UCSD-AML1 (cell line): ENCODE data around the gene POGLUT3.

Experiments
- DNase-seq: peaks from one replicate; lab custom pipeline; 2025; ENCODE audit not compliant: unreplicated experiment; lab: John Stamatoyannopoulos, UW

The POGLUT3 gene

DNA sequence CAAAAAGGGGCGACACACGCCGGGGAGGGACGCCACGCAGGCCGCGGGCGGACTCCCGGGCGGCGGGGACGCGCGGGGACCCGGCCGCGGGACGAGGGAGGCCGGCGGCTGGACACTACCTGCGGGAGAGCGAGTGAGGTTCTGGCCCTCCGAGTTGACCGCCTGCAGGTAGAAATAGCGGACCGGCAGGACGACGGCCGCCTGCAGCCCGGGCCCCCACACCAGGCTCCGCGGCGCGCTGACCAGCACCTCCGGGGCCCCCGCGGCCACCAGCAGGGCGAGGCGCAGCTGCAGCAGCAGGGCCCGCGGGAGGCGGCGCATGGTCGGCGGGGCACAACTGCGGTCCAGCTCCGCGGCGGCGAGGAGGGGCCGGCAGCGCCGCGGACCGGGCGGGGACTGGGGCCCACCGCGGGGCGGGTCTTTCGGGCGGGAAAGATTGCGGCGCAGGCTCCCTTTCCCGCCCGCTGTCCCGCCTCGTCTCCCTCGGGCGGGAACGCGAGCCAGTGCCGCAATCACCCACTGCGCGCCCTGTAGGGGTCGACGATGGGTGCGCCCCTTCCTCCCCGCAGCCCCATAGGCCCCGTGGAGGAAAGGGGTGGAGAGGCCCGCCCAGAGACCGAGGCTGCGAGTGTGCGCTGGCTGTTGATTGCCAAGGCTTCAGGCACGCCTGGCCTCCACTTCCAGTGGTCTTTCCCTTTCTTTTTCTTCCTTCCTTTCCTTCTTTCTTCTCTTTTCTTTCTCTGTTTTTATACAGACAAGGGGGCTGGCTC, at the start of gene POGLUT3:
Gene POGLUT3 (minus strand): TSS at position 339 of the 770 bp plus-strand sequence. CDS start 18 bp downstream, at position 321.
- DNase-seq = peak; percentile 61

DNA sequence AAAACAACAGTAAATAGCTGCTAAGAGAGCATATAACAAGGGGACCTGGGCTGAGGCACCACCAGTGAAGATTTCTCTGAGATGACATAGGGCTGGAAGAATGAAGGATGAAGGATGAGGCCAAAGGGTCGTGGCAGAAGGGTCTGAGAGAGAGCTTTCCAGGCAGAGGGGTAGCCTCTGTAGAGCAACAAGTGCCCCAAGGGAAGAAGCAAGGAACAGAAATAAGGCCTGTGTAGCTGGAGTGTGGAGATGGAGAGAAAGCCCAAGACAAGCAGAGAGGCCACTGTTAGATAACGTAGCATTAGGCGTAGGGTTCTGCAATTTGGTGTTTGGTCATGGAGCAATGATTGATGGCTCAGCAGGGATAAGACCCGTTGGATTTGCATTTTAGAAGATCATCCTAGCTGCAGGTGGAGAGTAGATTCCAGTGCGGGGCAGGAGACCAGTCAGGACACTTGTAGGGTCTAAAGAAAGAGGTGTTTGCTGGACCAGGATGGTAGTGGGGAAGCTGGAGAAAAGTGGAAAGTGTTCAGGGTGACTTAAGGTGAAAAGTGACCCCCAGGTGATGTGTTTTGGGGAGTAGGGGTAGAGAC, 47.8 kb upstream of the POGLUT3 start:
- DNase-seq = no peak

DNA sequence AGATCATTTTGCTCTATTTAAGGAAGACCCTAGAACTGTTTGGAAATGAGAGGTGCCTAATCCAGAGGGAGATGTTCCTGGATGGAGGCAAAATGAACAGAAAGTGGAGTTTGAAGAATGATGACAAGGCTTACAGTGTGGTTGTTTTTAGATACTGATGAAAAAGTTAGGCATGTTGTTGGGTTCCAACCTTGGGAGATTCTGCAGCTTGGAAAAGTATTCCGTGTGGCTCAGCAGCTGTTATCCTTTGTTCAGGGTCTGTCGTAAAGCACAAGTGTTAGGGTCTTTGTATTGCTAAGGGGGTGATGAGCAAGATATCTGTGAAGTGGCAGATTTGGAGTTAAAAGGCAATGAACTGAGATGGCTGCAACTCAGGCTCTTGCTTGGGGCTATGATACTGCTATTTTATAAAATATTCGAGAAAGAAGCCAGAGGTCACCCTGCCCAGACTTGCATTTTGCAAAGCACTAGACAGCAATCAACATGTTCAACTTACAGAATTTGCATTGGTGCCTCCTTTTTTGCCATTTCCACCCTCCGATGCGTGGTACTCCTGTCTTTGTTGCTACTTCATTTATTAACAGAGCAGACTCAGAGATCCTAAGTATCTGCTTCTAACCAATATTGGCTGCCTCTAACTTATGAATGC, 45.3 kb upstream of the POGLUT3 start:
- no peak for DNase-seq

- DNase-seq = no peak
These were observed 43.3 kb upstream of the POGLUT3 start for GRCh38 chr11:108541531-108541930.

DNA sequence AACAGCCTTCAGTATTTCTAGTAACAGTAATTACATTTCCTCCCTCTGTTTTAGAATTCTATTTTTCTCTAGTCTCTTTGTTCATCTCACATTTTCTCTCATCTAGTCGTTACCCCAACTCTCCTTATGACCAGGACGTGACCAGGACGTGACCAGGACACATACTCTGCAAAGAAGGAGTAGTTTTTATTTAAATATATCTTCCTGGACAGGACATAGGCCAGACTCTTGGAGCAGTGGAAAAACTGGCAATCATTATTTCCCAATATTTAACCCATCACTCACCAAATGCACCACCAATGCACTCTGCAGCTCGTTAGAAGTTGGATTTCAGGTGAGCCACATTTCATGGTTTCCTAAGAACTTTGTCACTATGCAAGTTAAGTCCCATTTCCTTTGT, 40.3 kb upstream of the POGLUT3 start:
- DNase-seq = no peak

DNA sequence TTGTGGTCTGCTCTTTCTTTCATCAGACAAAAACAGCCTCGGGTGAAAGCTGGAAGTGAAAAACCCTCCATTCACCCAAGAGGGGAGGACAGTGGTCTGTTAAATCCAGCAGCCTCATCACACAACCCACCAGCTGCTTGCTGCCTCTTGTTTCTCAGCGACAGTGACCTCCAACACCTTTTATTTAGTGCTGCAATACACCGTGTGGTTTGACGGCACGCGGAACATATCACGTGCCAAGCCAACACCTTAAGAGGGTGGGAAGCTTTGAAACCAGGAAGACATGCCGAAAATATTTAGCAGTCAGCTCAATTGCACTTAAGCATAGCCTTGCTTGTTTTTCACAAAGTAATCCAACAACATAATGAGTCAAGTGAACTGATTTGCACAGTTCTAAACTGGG, 39.8 kb upstream of the POGLUT3 start:
- DNase-seq = no peak

DNA sequence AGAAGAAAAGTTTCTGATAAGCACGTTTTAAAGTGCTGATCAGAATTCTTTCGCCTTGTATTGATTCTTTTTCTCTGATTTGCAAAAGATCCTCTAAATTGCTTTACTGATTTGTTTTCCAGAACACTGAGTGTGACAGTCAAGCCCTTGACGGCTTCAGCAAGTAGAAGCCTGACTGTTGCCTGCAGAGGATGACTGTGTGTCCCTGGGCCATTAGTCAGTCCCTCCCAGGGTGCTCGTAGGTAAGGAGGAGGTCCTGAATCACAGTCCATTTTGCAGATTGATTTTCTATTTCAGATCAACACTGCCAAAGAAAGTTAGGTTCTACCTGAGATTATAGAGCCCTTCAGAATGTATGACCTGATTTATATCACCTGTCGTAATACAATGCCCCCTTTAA, 38.6 kb upstream of the POGLUT3 start:
- DNase-seq = no peak

DNA sequence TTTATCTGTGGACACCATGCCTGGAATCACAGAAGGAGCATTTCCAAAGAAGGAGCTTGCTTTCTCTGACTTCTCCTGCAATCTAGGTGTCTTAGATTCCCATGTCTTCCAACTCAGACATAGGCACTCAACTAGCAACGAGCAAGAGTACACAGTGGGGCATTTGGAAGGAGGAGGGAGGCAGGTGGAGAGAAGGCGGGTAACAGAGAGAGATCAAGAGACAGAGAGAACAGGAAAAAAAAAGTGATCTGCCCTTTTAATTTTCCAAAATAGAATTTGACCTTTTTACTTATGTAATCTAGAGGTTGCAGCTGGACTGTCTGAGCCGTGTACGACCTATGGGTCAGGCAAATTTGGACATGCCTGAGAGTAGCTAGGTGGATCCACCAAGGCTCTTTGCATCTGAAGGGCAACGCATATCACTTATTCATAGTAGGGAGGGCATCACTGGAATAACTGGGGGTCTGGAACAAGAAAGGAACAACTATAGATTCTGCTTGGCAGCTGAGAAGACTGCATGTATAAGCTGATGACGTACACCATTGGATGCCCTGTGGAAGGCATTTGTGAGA, 37.3 kb upstream of the POGLUT3 start:
- no peak for DNase-seq

DNA sequence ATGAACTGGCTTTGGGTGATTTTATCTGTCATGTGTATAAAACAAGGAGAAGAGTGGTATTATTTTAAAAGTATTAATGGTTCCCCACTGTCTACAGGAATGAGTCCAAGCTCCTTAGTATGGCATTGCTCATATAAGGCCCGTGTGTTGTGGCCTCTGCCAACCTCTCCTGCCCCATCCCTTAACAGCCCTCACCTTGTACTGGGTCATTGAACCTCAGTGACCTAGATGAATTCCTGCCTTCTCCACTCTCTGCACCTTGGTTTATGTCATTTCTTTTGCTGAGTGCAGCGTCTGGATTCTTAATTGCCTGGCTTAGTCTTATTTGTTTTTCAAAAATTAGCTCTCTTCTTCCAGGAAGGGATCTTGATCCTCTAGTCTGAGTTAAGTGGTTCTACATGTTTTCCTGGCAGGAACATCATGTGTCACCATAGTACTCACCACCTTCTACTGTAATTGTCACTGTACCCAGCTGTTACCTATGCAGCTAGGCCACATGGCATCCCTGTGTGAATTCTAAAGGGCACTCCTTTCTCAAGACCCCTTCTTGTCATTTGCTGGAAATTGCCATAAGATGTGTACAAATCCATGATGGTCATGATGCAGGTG, 36.2 kb upstream of the POGLUT3 start:
- no peak for DNase-seq

DNA sequence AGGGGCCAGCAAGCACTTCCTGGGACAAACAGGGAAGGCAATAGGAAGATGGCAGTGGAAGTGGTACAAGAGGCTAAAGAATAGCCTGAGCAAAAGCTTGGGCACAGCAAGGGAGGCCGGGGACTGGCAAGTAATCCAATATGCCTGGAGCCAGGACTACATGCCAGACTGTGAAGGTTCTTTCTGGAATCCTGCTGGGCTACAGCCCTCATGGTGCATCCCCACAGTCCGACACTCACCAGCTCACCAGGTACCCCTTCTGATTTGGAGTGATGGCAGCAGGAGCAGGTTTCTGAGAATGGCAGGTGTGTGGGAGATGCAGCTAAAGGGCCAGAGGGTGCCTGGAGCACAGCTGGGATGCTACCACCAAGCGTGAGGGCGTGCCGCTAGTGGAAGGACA, 32.2 kb upstream of the POGLUT3 start:
- DNase-seq = no peak

DNA sequence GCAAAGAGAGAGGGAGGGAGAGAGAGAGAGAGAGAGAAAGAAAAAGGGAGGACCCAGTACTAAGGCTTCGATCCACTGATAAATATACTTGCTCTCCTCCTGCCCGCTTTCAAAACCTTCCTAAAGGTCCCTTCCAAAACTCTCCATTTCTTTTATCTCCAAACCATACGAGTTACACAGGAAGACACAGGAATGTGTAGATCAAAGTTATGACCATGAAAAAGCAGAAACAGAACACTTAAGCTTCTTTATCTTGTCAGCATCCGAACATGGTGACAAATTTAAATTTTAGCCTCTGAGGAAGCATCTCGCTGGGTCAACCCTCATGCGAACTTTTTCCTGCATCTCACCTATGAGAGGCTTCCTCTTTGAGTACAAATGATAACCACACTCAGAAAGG, 29.2 kb upstream of the POGLUT3 start:
- no peak for DNase-seq

DNA sequence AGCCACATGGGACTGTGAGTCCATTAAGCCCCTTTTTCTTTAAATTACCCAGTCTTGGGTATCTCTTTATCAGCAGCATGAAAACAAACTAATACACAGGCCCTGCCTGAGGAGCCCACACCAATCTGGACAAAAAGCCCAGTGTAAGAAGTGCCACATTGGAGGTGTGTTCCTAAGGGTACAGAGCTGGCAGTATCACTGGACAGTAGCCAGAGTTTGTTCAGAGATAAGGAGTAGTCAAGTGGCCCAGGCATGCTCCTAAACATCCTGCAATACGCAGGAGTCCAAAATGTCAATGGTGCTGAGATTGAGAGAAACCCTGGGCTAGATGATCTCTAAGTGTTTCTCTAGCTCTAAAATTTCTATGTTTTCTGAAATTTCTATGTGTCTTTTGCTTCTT, 27.0 kb upstream of the POGLUT3 start:
- DNase-seq = no peak

- DNase-seq = no peak
These were observed 26.2 kb upstream of the POGLUT3 start for GRCh38 chr11:108524422-108524821.

GRCh38 chr11:108522318-108522717, 24.1 kb upstream of the POGLUT3 start:
- DNase-seq = no peak

DNA sequence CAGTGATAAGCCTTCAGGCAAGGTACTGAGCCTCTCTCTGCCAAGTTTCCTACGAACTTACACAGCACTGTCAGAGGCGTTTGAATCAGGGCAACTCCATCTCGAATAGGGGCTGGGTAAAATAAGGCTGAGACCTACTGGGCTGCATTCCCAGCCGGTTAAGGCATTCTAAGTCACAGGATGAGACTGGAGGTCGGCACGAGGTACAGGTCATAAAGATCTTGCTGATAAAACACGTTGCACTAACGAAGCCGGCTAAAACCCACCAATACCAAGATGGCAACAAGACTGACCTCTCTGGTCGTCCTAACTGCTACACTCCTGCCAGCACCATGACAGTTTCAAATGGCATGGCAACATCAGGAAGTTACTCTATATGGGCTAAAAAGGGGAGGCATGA, 20.4 kb upstream of the POGLUT3 start:
- no peak for DNase-seq

GRCh38 chr11:108516125-108516524, 17.9 kb upstream of the POGLUT3 start:
- no peak for DNase-seq

GRCh38 chr11:108512708-108513107, 14.5 kb upstream of the POGLUT3 start:
- no peak for DNase-seq

DNA sequence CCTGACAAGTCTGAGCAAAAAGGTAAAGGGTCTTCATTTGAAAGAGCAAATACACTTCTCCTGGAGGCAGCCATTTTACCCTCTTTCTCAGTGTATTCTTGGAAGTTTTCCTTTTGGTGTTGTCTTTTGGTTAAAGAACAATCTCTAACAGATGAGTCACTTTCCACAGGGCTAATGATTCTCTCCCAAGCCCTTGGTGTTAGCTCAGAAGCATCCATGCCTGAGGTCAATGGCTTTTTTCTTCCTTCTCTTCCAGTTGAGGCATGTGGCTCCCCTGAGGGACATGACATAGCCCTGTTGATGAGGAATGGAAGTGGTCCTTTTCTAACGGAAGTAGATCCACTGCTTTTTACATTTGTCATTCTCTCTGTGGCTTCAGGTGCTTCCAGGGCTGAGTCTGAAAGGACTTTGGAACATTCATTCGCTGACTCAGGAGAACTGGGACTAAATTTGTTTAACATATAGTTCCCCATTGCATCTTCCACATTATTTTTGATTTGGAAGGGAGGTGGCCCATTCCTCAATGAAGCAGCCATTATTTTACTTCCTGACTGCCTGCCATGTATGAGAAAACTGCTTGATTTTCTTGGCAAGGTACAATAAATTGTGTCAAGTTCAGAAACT, 13.8 kb upstream of the POGLUT3 start:
- DNase-seq = no peak

GRCh38 chr11:108508653-108509593, 10.7 kb upstream of the POGLUT3 start:
- no peak for DNase-seq

DNA sequence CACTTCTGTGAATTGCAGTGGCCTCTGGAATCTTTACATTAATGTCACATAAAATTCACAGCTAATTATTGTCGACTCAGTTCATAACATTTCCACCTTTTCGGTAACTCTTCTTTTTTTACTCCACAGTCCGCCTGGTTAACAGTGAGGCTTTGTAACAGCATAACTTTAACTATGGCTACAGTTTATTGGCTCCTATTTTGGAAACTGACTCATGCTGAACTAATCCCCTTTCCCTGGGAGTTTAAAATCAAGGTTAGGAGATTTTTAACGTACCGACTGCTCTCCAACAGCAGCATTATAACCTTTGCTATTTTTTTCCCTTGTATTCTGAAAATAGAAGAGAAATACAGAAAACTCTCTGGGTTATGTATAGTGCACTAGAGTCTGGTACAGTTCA, 3.2 kb upstream of the POGLUT3 start:
- DNase-seq = no peak
